ENCODE data around the gene ASTN2.

DNA sequence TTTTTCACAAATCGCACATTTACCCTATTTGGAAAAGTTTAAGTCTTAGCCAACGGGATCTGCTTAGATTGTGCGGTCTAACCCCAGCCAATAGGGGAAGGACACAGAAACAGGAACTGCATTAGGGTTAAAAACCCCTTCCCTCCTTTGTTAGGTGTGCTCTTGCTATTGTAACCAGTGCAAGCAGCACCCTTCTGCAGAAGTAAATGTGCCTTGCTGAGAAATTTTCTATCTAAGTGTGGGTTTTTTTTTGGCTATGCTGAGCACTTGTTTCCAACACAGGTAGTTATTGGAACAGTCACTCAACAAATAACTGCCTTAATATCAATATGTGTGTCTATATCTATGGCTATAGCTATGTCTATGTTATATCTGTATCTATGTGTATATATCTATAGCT lies 537.8 kb downstream of the ASTN2 start:
- TF ChIP-seq, protein P1, sequence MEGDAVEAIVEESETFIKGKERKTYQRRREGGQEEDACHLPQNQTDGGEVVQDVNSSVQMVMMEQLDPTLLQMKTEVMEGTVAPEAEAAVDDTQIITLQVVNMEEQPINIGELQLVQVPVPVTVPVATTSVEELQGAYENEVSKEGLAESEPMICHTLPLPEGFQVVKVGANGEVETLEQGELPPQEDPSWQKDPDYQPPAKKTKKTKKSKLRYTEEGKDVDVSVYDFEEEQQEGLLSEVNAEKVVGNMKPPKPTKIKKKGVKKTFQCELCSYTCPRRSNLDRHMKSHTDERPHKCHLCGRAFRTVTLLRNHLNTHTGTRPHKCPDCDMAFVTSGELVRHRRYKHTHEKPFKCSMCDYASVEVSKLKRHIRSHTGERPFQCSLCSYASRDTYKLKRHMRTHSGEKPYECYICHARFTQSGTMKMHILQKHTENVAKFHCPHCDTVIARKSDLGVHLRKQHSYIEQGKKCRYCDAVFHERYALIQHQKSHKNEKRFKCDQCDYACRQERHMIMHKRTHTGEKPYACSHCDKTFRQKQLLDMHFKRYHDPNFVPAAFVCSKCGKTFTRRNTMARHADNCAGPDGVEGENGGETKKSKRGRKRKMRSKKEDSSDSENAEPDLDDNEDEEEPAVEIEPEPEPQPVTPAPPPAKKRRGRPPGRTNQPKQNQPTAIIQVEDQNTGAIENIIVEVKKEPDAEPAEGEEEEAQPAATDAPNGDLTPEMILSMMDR (conservative IDR thresholded peaks at IDR 0.05; ENCODE audit: low read depth in 2 of 2) = no peak
- no peak for TF ChIP-seq EZH2 (IDR thresholded peaks at IDR 0.05; ENCODE audit: low read depth, unreplicated experiment)
- no peak for TF ChIP-seq CREB1 (CRISPR knock-in tag; IDR thresholded peaks at IDR 0.05; ENCODE audit: low read depth)
- TF ChIP-seq NANOG (IDR thresholded peaks at IDR 0.05; ENCODE audit: borderline replicate concordance) = no peak
- TF ChIP-seq, protein P2, sequence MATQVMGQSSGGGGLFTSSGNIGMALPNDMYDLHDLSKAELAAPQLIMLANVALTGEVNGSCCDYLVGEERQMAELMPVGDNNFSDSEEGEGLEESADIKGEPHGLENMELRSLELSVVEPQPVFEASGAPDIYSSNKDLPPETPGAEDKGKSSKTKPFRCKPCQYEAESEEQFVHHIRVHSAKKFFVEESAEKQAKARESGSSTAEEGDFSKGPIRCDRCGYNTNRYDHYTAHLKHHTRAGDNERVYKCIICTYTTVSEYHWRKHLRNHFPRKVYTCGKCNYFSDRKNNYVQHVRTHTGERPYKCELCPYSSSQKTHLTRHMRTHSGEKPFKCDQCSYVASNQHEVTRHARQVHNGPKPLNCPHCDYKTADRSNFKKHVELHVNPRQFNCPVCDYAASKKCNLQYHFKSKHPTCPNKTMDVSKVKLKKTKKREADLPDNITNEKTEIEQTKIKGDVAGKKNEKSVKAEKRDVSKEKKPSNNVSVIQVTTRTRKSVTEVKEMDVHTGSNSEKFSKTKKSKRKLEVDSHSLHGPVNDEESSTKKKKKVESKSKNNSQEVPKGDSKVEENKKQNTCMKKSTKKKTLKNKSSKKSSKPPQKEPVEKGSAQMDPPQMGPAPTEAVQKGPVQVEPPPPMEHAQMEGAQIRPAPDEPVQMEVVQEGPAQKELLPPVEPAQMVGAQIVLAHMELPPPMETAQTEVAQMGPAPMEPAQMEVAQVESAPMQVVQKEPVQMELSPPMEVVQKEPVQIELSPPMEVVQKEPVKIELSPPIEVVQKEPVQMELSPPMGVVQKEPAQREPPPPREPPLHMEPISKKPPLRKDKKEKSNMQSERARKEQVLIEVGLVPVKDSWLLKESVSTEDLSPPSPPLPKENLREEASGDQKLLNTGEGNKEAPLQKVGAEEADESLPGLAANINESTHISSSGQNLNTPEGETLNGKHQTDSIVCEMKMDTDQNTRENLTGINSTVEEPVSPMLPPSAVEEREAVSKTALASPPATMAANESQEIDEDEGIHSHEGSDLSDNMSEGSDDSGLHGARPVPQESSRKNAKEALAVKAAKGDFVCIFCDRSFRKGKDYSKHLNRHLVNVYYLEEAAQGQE (IDR thresholded peaks at IDR 0.05; ENCODE audit: unreplicated experiment) = no peak
- TF ChIP-seq POLR2AphosphoS5 (IDR thresholded peaks at IDR 0.05; ENCODE audit: low read depth) = no peak
- no peak for TF ChIP-seq EZH2phosphoT487 (IDR thresholded peaks at IDR 0.05; ENCODE audit: unreplicated experiment)
- TF ChIP-seq JUNB (IDR thresholded peaks at IDR 0.05; ENCODE audit: unreplicated experiment) = no peak

Measured in GM23338 (cell line).